ENCODE measurements around the gene DNAL1. TPM values are rescaled to one million over a fixed set of nuclear protein-coding genes. Genes with fewer than 3 reads are reported as not detected.

The DNAL1 gene
- total RNA-seq, 1 experiment from 2014 or later = 28.0 TPM

- DNase-seq (ENCODE audit: low spot score) = peak; percentile 52
These were observed 79.9 kb downstream of the DNAL1 start for GRCh38 chr14:73724696-73725095.

GRCh38 chr14:73725116-73726024, 80.6 kb downstream of the DNAL1 start:
- peak; percentile 79 for DNase-seq (ENCODE audit: low spot score)

GRCh38 chr14:73726025-73726961, 81.5 kb downstream of the DNAL1 start:
- peak; percentile 62 for DNase-seq (ENCODE audit: low spot score)

- DNase-seq (ENCODE audit: low spot score) = no peak
These were observed 82.4 kb downstream of the DNAL1 start for GRCh38 chr14:73727166-73727565.

GRCh38 chr14:73728717-73729330, 84.0 kb downstream of the DNAL1 start:
- peak; percentile 86 for DNase-seq (ENCODE audit: low spot score)

- DNase-seq (ENCODE audit: low spot score) = no peak
These were observed 84.9 kb downstream of the DNAL1 start for GRCh38 chr14:73729556-73730265.

GRCh38 chr14:73731111-73731510, 86.3 kb downstream of the DNAL1 start:
- no peak for DNase-seq (ENCODE audit: low spot score)

- DNase-seq (ENCODE audit: low spot score) = no peak
These were observed 87.2 kb downstream of the DNAL1 start for GRCh38 chr14:73732006-73732405.

GRCh38 chr14:73736842-73737241, 92.1 kb downstream of the DNAL1 start:
- no peak for DNase-seq (ENCODE audit: low spot score)

GRCh38 chr14:73738518-73739173, 93.9 kb downstream of the DNAL1 start:
- no peak for DNase-seq (ENCODE audit: low spot score)

GRCh38 chr14:73739174-73739898, 94.5 kb downstream of the DNAL1 start:
- no peak for DNase-seq (ENCODE audit: low spot score)

- DNase-seq (ENCODE audit: low spot score) = no peak
These were observed 95.3 kb downstream of the DNAL1 start for GRCh38 chr14:73739899-73740617.

- peak; percentile 48 for DNase-seq (ENCODE audit: low spot score)
These were observed 96.0 kb downstream of the DNAL1 start for GRCh38 chr14:73740618-73741326.

GRCh38 chr14:73741386-73741875, 96.6 kb downstream of the DNAL1 start:
- DNase-seq (ENCODE audit: low spot score) = peak; percentile 91

- no peak for DNase-seq (ENCODE audit: low spot score)
These were observed 97.2 kb downstream of the DNAL1 start for GRCh38 chr14:73741876-73742519.

GRCh38 chr14:73742520-73743238, 97.9 kb downstream of the DNAL1 start:
- DNase-seq (ENCODE audit: low spot score) = no peak

- no peak for DNase-seq (ENCODE audit: low spot score)
These were observed 98.7 kb downstream of the DNAL1 start for GRCh38 chr14:73743431-73743931.

Data from A172 (cell line).